Stimulated activated CD4-positive, alpha-beta T cell treated with anti-CD3 and anti-CD28 coated beads, Interleukin-4, amount 100 ng/mL, for 48 hours (primary cell): ENCODE data around the gene NLRX1.
"Not testable (repeated sequence)": the region's sequence is repeated elsewhere in the genome, so short reads cannot be mapped to it uniquely, and the experiment has no call there.

Experiments used
- DNase-seq, 2 donors: peaks; one replicate each; pipeline ENCODE4 v3.0.0-alpha.2; 2020; ENCODE audit warnings: low read depth in 2 of 2

Gene NLRX1

GRCh38 chr11:119206511-119207414 is 38.2 kb downstream of the NLRX1 start:
- peak; percentile 46 to 61 for DNase-seq

DNA sequence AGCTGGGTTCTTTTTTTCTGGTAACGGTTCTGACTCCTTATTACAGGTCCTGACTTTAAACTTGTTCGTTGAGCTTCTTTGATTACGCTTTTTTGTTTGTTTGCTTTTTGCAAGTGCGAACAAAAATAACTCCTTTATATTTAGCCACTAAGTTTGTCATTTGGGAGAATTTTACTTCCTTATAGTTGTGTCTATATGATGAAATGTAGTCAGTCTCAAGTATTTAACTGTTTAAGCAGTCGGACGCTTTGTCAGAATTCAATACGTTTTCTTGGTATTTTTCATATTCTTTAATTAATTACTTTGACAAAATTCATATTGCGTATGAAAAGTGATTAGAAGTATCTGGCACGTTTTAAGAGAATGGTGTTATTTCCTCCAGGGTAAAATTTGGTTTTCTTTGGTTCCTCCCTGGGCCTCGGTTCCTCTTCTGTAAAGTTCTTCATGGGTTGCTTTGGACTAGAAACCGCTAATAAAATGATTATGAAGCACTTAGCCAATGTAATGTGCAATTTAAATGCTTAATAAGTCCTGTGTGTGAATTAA is 39.0 kb downstream of the NLRX1 start:
- no peak for DNase-seq

GRCh38 chr11:119209186-119209585 is 40.7 kb downstream of the NLRX1 start:
- no peak for DNase-seq

- no peak for DNase-seq
Measured at GRCh38 chr11:119210050-119210449, 41.5 kb downstream of the NLRX1 start.

DNA sequence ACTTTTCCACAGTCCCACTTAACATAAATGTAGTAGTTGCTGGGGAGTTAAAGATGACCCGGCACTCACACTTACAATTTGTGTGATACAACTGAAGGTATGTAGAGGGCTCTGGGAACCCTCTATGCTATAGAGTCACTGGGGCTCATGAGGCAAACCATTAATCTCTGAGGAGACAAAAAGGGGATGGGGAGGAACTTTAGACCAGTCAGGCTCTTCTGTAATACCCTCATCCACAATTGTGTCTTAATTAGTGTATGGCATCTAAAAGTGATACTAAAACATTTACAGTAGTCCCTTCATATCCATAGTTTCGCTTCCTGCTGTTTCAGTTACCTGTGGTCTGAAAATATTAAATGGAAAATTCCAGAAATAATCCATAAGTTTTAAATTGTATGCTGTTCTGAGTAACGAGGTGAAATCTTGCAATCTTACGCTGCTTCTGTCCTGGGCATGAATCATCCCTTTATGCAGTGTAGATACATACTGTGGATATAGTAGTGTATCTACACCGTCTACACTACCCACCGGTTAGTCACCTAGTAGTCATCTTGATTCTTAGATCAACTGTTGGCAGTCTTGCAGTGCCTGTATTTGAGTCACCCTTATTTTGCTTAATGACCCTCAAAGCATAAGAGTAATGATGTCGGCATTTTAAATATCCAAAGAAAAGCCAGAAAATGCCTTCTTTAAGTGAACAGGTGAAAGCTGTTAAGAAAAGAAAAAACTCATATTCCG is 49.8 kb downstream of the NLRX1 start:
- DNase-seq = no peak

GRCh38 chr11:119222308-119222707 is 53.8 kb downstream of the NLRX1 start:
- DNase-seq = no peak

GRCh38 chr11:119222891-119223290 is 54.4 kb downstream of the NLRX1 start:
- no peak for DNase-seq

DNA sequence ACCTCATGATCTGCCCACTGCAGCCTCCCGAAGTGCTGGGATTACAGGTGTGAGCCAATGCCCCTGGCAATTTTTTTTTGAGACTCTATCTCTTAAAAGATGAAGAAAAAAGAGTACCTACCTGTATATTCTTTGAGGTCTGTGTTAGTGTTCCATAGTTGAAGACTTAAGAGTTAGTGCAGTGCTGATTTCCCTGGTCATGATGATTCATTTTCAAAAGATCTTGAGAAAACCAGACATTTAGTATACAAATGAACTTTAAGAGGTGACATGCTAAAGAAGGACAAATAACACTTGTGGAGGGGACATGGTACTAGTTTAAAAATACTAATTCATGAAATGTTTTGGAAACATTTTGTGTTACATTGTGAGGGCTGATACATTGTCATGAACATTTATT is 55.3 kb downstream of the NLRX1 start:
- no peak for DNase-seq

DNA sequence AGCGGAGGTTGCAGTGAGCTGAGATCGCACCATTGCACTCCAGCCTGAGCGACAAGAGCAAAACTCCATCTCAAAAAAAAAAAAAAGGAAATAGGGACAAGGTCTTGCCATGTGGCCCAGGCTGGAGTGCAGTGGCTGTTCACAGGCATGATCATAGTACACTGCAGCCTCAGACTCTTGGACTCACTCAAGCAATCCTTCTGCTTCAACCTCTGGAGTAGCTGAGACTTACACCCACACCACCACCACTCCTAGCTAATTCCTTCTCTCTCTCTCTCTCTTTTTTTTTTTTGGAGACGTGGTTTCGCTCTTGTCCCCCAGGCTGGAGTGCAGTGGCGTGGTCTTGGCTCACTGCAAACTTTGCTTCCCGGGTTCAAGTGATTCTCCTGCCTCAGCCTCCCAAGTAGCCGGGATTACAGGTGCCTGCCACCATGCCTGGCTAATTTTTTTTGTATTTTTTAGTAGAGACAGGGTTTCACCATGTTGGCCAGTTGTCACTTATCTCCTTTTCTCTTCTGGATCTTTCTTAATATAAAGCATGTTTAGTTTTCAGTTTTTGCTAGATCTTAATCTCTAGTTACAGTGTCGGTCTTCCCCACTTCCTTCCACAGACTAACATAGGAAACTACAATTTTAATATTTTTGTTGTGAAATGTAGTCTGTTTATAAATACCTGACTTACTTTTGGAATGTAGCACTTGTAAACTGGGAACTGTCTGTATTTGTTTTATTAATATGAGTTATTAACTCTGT is 60.2 kb downstream of the NLRX1 start:
- not testable (repeated sequence) for DNase-seq

DNA sequence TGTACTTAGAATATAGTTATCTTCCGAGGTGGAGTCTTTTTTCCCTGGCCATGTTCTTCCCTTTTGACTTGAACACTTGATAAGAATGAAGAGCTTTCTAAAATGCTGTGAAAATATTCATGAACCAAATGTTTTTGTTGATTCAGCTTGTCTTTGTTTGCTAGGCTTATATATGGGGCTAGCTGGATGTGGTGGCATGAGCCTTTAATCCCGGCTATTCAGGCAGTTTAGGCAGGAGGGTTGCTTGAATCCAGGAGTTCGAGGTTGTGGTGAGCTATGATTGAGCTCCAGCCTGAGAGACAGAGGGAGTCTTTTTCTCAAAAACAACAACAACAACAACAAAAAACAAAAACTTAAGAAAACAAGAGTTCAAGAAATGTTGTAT is 60.8 kb downstream of the NLRX1 start:
- no peak for DNase-seq

DNA sequence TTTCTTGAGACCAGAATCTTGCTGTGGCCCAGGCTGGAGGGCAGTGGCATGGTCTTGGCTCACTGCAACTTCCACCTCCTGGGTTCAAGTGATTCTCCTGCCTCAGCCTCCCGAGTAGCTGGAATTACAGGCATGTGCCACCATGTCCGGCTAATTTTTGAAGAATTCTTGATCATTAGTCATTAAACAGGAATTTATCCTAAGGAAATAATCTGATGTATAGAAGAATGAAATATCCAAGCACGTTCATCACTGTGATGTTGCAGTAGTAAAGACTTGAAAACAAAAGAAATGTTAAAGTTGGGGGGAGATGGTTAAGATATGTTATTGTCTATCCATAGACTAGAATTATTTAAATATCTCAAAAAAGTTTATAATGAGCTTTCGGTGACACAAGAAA is 61.2 kb downstream of the NLRX1 start:
- no peak for DNase-seq
